HG02884 (cell line): Measurements from ENCODE around the gene STK26.
"Not testable (repeated sequence)": the region's sequence is repeated elsewhere in the genome, so short reads cannot be mapped to it uniquely, and the experiment has no call there.

Experiments used
- ATAC-seq: cut with Tn5 transposase; IDR thresholded peaks from one replicate; pipeline ENCODE4 v1.9.1; 2021; ENCODE audit warnings: mild to moderate bottlenecking, moderate library complexity; ENCODE audit not compliant: unreplicated experiment

The STK26 gene

GRCh38 chrX:132022967-132023895 lies at the start of gene STK26:
STK26 (plus strand) TSS chrX:132023302; CDS start chrX:132023618, 316 bp downstream.
- peak; percentile 72 for ATAC-seq

- ATAC-seq = no peak
Observed at GRCh38 chrX:131975851-131976250, 47.3 kb upstream of the STK26 start.

- no peak for ATAC-seq
Observed at GRCh38 chrX:131977619-131978018, 45.5 kb upstream of the STK26 start.

GRCh38 chrX:131979116-131979515 lies 44.0 kb upstream of the STK26 start:
- no peak for ATAC-seq

- no peak for ATAC-seq
Observed at GRCh38 chrX:131985526-131986049, 37.5 kb upstream of the STK26 start.

- peak; percentile 99 for ATAC-seq
Observed at GRCh38 chrX:131987252-131987651, 35.9 kb upstream of the STK26 start.

GRCh38 chrX:131988236-131988635 lies 34.9 kb upstream of the STK26 start:
- no peak for ATAC-seq

DNA sequence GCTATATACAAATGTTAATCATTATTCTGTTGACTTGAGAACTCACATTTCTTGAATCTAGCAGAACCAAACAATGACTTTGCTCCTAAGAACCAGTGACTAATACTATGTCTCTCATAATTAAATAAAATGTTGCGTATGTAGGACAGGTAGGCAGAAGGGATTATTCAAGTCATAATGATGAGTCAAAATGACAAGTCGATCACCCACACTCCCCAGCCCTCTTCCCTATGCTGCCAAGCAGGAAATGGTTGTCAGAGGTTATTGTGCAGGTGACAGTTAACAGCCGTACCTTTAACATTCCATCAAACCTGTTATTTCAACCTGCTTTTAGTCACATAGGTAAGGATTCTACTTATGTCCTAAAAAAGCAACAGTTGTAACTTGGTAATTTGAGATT lies 22.0 kb upstream of the STK26 start:
- ATAC-seq = no peak

- ATAC-seq = no peak
Observed at GRCh38 chrX:132004728-132005127, 18.4 kb upstream of the STK26 start.

GRCh38 chrX:132009350-132009749 lies 13.8 kb upstream of the STK26 start:
- ATAC-seq = no peak

DNA sequence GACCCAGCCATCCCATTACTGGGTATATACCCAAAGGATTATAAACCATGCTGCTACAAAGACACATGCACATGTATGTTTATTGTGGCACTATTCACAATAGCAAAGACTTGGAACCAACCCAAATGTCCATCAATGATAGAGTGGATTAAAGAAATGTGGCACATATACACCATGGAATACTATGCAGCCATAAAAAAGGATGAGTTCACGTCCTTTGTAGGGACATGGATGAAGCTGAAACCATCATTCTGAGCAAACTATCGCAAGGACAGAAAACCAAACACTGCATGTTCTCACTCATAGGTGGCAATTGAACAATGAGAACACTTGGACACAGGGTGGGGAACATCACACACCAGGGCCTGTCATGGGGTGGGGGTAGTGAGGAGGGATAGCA lies 12.9 kb upstream of the STK26 start:
- not testable (repeated sequence) for ATAC-seq

GRCh38 chrX:132015875-132016274 lies 7.2 kb upstream of the STK26 start:
- no peak for ATAC-seq

- no peak for ATAC-seq
Observed at GRCh38 chrX:132016628-132017430, 6.3 kb upstream of the STK26 start.

- ATAC-seq = no peak
Observed at GRCh38 chrX:132017431-132018185, 5.5 kb upstream of the STK26 start.

DNA sequence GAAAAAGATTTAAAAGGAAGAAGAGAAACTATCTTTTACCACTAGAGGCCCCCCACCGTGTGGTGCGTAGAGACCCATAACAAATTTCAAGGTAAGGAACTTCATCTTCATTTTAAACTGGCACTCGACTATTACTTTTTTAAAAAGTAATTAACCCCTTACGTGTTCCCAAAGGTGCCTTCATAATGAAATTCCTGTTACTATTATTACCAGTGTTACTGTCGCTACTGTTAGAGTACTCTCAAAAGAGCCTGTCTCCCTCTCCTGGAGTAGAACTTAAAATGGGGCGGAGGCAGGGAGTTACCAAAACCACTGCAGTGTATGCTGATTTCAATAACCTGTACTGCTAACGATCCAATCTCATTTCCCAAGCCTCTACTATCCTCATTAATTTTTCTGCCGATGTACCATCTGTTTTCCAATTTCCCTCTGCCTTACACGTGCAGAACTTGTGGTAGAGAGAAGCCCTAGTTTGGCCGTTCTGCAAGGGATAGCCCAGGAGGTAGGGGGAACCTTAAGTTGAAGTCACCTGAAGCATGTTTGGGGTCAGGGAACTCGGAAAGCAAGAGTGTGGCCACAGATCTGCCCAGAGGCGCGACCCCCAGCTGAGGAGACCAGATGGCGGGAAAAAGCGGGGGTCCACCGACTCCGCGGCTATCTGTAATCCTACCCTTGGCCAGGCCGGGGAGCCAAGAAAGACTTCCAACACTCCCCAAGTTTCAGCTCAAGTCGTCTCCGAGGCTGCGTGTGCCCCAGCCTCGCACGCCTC lies 720 bp upstream of the STK26 start:
- ATAC-seq = peak; percentile 17

GRCh38 chrX:132023896-132024386 lies 839 bp downstream of the STK26 start:
- peak; percentile 46 for ATAC-seq

DNA sequence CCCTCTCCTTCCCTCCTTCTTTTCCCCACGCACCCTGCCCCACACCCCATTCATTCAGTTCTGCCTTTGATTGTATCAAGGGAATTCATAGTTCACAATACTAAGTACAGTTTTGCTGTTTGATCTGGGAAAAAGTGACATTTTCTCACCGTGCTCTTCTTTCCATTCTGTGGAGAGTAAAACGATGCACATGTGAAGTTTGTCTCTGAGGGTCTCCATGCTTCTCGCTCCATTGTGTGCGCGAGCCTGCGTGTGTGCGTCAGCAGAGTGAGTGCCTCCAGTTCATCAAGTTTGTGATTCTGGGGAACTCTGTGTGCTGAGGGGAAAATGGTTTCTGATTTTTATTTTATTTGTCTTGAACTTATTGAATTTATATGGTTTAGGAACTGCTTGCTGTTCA lies 1.9 kb downstream of the STK26 start:
- ATAC-seq = no peak

DNA sequence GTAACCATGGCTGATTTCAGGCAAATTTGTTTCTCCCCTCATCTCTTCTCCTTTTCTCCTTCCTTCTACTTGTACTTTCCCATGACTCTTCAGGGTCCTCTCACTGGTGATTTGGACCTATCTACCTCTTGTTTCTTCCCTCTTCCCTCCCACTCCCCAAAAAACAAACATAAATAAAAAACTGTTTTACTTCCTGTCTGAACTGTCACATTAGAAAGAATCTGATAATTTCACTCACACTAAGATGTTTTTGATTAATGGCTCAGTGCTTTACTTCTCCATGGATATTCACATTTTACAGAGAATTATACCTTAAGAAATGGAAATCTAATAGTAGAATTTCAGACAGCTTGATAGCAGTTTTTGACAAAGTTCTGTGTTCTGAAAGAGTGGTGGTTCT lies 7.2 kb downstream of the STK26 start:
- no peak for ATAC-seq

DNA sequence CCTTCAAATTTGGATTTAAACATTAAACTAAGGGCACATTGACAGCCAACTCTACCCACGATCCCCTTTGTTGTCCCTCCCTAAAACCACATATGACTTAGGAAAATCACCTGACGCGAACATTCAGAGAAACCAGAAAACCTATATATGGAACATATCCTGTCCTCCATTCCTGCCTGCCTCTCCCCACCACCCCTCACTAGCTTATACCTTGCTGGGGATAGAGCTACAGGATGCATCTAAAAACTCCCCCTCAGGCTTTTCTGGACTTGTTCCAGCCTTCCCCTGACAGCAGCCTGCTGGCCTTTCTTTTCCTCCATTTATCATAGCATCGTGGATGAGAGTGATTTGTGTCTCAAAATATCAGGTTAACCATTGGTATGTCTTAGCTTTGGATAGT lies 8.8 kb downstream of the STK26 start:
- ATAC-seq = no peak

DNA sequence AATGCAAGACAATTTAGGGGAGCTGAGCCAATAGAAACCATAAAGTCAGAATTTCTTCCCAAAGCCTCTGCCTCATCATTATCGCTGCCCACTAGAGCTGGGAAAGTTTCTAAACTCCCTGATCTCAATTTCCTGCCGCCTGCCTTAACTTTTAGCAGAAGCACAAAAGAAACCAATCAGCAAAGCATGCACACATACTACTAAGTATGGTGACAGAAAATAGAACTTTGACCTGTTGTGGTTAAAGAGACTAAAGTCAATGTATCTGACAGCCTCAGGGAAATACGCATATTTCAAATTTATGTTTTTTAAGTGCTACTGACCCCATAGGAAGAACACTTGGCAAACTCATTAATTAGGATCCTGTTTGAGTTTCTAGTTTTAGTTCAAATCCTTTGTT lies 10.1 kb downstream of the STK26 start:
- ATAC-seq = no peak
